GM18951 (cell line): Measurements from ENCODE around the gene USH2A.

Source experiments
- POLR2A ChIP-seq: IDR thresholded peaks from 4 replicates; pipeline ENCODE4 v1.6.1; 2011; ENCODE audit warnings: mild to moderate bottlenecking; ENCODE audit not compliant: insufficient read length, insufficient read depth; ENCODE audit errors: extremely low read depth
- in situ Hi-C: fragments of 300-500 bp; cut with MboI; formaldehyde crosslinking; loops from one replicate; pipeline ENCODE4 v1.12.0; 2022; ENCODE audit warnings: low sequenced_read_pairs, mixed read lengths, inconsistent platforms; ENCODE audit not compliant: unreplicated experiment

USH2A gene

GRCh38 chr1:216434232-216434631 lies 11.0 kb upstream of the USH2A start:
- in situ Hi-C loops: no loop called here
- no peak for TF ChIP-seq POLR2A

- no peak for TF ChIP-seq POLR2A
- in situ Hi-C loops: no loop called here
Observed at GRCh38 chr1:216433175-216433574, 9.9 kb upstream of the USH2A start.

GRCh38 chr1:216430744-216431143 lies 7.5 kb upstream of the USH2A start:
- in situ Hi-C loops: no loop called here
- no peak for TF ChIP-seq POLR2A

- no peak for TF ChIP-seq POLR2A
- in situ Hi-C loops: no loop called here
Observed at GRCh38 chr1:216425577-216425976, 2.3 kb upstream of the USH2A start.

- TF ChIP-seq POLR2A: no peak
- in situ Hi-C loops: no loop called here
Observed at GRCh38 chr1:216420746-216421145, 2.5 kb downstream of the USH2A start.

- in situ Hi-C loops: no loop called here
- no peak for TF ChIP-seq POLR2A
Observed at GRCh38 chr1:216420263-216420662, 3.0 kb downstream of the USH2A start.

- in situ Hi-C loops: no loop called here
- no peak for TF ChIP-seq POLR2A
Observed at GRCh38 chr1:216416488-216416887, 6.8 kb downstream of the USH2A start.

GRCh38 chr1:216410026-216410425 lies 13.2 kb downstream of the USH2A start:
- in situ Hi-C loops: no loop called here
- no peak for TF ChIP-seq POLR2A

- in situ Hi-C loops: no loop called here
- TF ChIP-seq POLR2A: no peak
Observed at GRCh38 chr1:216390956-216391355, 32.3 kb downstream of the USH2A start.

- in situ Hi-C loops: no loop called here
- TF ChIP-seq POLR2A: no peak
Observed at GRCh38 chr1:216389774-216390173, 33.5 kb downstream of the USH2A start.

- no peak for TF ChIP-seq POLR2A
- in situ Hi-C loops: no loop called here
Observed at GRCh38 chr1:216388558-216388957, 34.7 kb downstream of the USH2A start.

- in situ Hi-C loops: no loop called here
- no peak for TF ChIP-seq POLR2A
Observed at GRCh38 chr1:216387782-216388181, 35.5 kb downstream of the USH2A start.

GRCh38 chr1:216379441-216379840 lies 43.8 kb downstream of the USH2A start:
- in situ Hi-C loops: no loop called here
- no peak for TF ChIP-seq POLR2A

- no peak for TF ChIP-seq POLR2A
- in situ Hi-C loops: no loop called here
Observed at GRCh38 chr1:216368249-216368648, 55.0 kb downstream of the USH2A start.

- TF ChIP-seq POLR2A: no peak
- in situ Hi-C loops: no loop called here
Observed at GRCh38 chr1:216366979-216367378, 56.3 kb downstream of the USH2A start.
